GM12891 (cell line): ENCODE results near the gene ZNF512.

Experiments
- POLR2A ChIP-seq: IDR thresholded peaks from 2 replicates; pipeline ENCODE4 v1.6.1; 2011; ENCODE audit warnings: low read depth, low read length, control low read depth
- POLR2AphosphoS5 ChIP-seq: IDR thresholded peaks from 2 replicates; pipeline ENCODE4 v1.6.1; 2011; ENCODE audit warnings: low read depth, low read length, control low read depth
- TAF1 ChIP-seq: IDR thresholded peaks from 2 replicates; pipeline ENCODE4 v1.6.1; 2011; ENCODE audit warnings: low read depth, low read length, control low read depth

DNA sequence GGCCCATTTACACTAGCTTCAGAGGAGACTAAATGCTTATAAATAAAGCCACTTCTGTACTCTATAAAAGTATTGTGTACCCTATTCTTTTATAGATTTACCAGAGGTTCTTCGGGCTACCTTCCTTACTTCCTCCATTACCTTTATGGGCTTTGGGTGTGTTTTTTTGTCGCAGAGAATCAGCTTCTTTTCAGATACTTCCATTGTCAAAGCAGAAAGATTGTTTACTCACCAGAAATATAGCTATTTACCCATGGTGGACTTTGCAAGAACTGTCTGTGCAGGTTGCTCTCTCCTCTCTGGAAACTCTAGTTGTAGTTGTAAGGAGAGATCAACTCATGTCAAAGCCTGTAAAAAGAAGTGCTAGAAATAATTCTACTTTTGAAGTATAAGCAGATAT lies 31.1 kb downstream of the ZNF512 start:
- TF ChIP-seq TAF1: no peak
- no peak for TF ChIP-seq POLR2A
- no peak for TF ChIP-seq POLR2AphosphoS5
